ENCODE measurements around the gene SLC22A8. TPM values are rescaled to one million over a fixed set of nuclear protein-coding genes. Genes with fewer than 3 reads are reported as not detected.

SLC22A8 gene
- total and polyA plus RNA-seq, 2 of the 4 experiments (the other 2 are of a cell fraction): not detected

DNA sequence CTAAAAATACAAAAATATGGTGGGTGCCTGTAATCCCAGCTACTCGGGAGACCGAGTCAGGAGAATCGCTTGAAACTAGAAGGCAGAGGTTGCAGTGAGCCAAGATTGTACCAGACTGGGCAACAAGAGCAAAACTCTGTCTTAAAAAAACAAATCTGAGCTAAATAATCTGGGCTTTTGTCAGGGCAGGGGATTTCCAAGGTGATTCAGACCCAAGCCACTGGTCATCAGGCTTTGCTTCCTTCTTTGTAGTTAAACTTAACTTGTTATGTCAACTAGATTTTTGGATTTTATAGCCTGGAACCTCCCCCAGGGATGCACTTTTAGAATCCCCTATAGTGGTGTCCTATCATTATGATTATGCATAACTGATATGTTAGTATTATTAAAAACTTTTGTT lies 27.0 kb upstream of the SLC22A8 start:
- Histone ChIP-seq H3K79me1 (ENCODE audit: low read depth in 1 of 2, low read length in 2 of 2) (no peaks in the 10 kb centered on the region), H3K27me3 (ENCODE audit: control insufficient read depth, insufficient read depth, low read length) (no peaks in the 10 kb centered on the region), H2AK5ac (ENCODE audit: low read depth, low read length) (no peak overlapping the region), H2AK9ac (replicated peaks; ENCODE audit: low read depth, low read length, poor library complexity) (no peak overlapping the region), H2BK15ac (ENCODE audit: low read depth, low read length) (no peak overlapping the region), H2BK5ac (ENCODE audit: low read depth, low read length, poor library complexity, severe bottlenecking) (no peak overlapping the region), H2BK120ac (ENCODE audit: low read depth, low read length) (no peak overlapping the region), H4K91ac (ENCODE audit: insufficient read depth, low read depth, low read length) (no peak overlapping the region), H2AFZ (replicated peaks; ENCODE audit: low read length, poor library complexity) (no peak overlapping the region), H3K4me3 (ENCODE audit: insufficient read depth, low read depth, low read length) (no peak overlapping the region), H3K4ac (ENCODE audit: low read depth, low read length) (no peak overlapping the region), H4K5ac (ENCODE audit: low read depth, low read length) (no peak overlapping the region), H4K8ac (ENCODE audit: low read depth in 2 of 2, low read length in 2 of 2) (no peak overlapping the region), H3K9ac (ENCODE audit: low read depth, low read length) (no peak overlapping the region), H3K9me1 (ENCODE audit: insufficient read depth, low read length) (no peaks in the 10 kb centered on the region), H3K56ac (ENCODE audit: extremely low read depth, insufficient read depth, low read length) (no peak overlapping the region), H3K4me1 (ENCODE audit: control insufficient read depth, insufficient read depth, low read length) (no peaks in the 10 kb centered on the region), H2BK20ac (ENCODE audit: low read depth, low read length) (no peak overlapping the region), H3K14ac (replicated peaks; ENCODE audit: low read depth, low read length) (no peak overlapping the region), H3K4me2 (ENCODE audit: low read depth, low read length) (no peak overlapping the region), H3K36me3 (ENCODE audit: control insufficient read depth, insufficient read depth, low read length) (no peaks in the 10 kb centered on the region), H3K27ac (ENCODE audit: insufficient read depth, low read length) (no peak overlapping the region), H3K23ac (ENCODE audit: low read depth, low read length) (no peak overlapping the region), H4K20me1 (ENCODE audit: insufficient read depth, low read length) (no peaks in the 10 kb centered on the region), H3K9me3 (ENCODE audit: control insufficient read depth, insufficient read depth, low read length) (no peaks in the 10 kb centered on the region), H3K18ac (ENCODE audit: low read depth, low read length) (no peak overlapping the region)
- ATAC-seq (ENCODE audit: low read depth) (no peak), DNase-seq (peak; percentile 5)
- in situ Hi-C loops (cut with MboI; ENCODE audit: low sequenced_read_pairs): no loop called here
- intact Hi-C loops (cut with micrococcal nuclease): no loop called here
- no CpG with 5 or more reads among the region's 3 CpGs for WGBS, 2 experiments (ENCODE audit: extremely low coverage in 2 of 2, insufficient read length in 1 of 2)
- no TSS peak for BruUV-seq (replicated peaks)
- TF ChIP-seq FOS (IDR thresholded peaks at IDR 0.05; ENCODE audit: low read depth, low read length) (no peak), MXI1 (IDR thresholded peaks at IDR 0.05; ENCODE audit: borderline replicate concordance, low read depth, low read length) (no peak), MAZ (IDR thresholded peaks at IDR 0.05; ENCODE audit: borderline replicate concordance, low read depth, low read length) (no peak), RFX5 (IDR thresholded peaks at IDR 0.05; ENCODE audit: low read depth, low read length) (no peak), RAD21 (IDR thresholded peaks at IDR 0.05; ENCODE audit: low read length) (no peak), CTCF (conservative IDR thresholded peaks at IDR 0.05; ENCODE audit: low read depth, low read length) (no peak), MAFK (IDR thresholded peaks at IDR 0.05; ENCODE audit: low read depth, low read length) (no peak), SMC3 (IDR thresholded peaks at IDR 0.05; ENCODE audit: low read depth, low read length) (no peak), RCOR1 (IDR thresholded peaks at IDR 0.05; ENCODE audit: insufficient replicate concordance, low read length) (no peak), NFE2L2 (IDR thresholded peaks at IDR 0.05; ENCODE audit: low read depth, low read length) (no peak), ELK1 (IDR thresholded peaks at IDR 0.05; ENCODE audit: borderline replicate concordance, low read depth, low read length) (no peak), POLR2A (IDR thresholded peaks at IDR 0.05; ENCODE audit: low read depth, low read length) (no peak), CEBPB (IDR thresholded peaks at IDR 0.05; ENCODE audit: low read depth, low read length) (no peak), CHD1 (IDR thresholded peaks at IDR 0.05; ENCODE audit: low read depth, low read length) (no peak), BHLHE40 (IDR thresholded peaks at IDR 0.05; ENCODE audit: low read depth, low read length) (no peak)
- TF ChIP-seq, protein P1, sequence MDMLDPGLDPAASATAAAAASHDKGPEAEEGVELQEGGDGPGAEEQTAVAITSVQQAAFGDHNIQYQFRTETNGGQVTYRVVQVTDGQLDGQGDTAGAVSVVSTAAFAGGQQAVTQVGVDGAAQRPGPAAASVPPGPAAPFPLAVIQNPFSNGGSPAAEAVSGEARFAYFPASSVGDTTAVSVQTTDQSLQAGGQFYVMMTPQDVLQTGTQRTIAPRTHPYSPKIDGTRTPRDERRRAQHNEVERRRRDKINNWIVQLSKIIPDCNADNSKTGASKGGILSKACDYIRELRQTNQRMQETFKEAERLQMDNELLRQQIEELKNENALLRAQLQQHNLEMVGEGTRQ (IDR thresholded peaks at IDR 0.05; ENCODE audit: low read depth, low read length): no peak
- ChIA-PET CTCF (no interaction called here), POLR2A (ENCODE audit: unreplicated experiment) (no interaction called here)
- dilution Hi-C loops (cut with HindIII; ENCODE audit: low sequenced_read_pairs, unreplicated experiment): no loop called here

All from IMR-90 (cell line).